HG03095 (cell line): ENCODE results near the gene APOM.

Source experiments
- ATAC-seq: cut with Tn5 transposase; IDR thresholded peaks from one replicate; pipeline ENCODE4 v1.9.1; 2021; ENCODE audit warnings: moderate library complexity; ENCODE audit not compliant: unreplicated experiment

Gene APOM

DNA sequence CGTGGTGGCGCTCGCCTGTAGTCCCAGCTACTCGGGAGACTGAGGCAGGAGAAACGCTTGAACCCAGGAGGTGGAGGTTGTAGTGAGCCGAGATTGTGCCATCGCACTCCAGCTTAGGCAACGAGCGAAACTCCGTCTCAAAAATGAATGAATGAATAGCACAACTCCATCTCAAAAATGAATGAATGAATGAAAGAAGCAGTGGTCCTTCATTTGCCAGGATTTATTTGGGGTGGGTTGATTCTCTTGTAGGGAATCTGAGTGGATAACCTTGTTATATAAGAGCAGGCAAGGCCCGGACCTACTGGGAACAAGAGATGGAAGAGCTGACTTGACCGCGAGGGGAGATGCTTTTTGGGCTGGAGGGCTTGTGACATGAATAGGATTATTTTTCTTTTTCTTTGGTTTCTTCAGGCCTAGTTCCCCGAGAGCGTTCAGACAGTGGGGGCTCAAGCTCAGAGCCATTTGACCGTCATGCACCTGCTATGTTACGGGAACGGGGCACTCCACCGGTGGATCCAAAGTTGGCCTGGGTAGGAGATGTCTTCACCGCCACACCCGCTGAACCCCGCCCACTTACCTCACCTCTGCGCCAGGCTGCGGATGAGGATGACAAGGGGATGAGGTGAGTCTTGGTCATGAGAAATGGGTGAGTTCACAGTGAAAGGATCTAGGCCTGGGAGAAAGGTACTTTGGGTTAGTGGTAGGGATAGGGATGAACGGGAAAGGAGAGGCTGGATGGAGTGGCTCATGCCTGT lies 25.3 kb upstream of the APOM start:
- no peak for ATAC-seq

DNA sequence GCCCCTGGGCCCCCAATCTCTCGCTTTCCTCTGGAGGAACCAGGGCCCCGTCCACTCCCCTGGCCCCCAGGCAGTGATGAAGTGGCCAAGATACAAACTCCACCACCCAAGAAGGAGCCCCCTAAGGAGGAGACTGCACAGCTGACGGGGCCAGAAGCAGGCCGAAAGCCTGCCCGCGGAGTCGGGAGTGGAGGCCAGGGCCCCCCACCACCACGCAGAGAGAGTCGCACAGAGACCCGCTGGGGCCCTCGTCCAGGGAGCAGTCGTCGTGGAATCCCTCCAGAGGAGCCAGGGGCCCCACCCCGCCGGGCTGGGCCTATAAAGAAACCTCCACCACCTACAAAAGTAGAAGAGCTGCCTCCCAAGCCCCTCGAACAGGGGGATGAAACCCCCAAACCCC lies 24.5 kb upstream of the APOM start:
- ATAC-seq, result no peak

DNA sequence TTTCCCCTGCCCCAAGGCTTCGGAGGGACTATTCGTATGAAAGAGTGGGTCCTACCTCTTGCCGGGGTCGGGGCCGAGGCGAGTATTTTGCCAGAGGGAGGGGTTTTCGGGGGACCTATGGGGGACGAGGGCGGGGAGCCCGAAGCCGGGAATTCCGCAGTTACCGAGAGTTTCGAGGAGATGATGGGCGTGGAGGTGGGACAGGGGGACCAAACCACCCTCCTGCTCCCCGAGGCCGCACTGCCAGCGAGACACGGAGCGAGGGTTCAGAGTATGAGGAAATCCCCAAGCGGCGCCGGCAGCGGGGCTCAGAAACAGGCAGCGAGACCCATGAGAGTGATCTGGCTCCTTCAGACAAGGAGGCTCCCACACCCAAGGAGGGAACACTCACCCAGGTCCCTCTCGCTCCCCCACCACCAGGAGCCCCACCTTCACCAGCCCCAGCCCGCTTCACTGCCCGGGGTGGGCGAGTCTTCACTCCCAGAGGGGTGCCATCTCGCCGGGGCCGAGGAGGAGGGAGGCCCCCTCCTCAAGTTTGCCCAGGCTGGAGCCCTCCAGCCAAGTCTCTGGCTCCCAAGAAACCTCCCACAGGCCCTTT lies 23.9 kb upstream of the APOM start:
- ATAC-seq, result no peak

DNA sequence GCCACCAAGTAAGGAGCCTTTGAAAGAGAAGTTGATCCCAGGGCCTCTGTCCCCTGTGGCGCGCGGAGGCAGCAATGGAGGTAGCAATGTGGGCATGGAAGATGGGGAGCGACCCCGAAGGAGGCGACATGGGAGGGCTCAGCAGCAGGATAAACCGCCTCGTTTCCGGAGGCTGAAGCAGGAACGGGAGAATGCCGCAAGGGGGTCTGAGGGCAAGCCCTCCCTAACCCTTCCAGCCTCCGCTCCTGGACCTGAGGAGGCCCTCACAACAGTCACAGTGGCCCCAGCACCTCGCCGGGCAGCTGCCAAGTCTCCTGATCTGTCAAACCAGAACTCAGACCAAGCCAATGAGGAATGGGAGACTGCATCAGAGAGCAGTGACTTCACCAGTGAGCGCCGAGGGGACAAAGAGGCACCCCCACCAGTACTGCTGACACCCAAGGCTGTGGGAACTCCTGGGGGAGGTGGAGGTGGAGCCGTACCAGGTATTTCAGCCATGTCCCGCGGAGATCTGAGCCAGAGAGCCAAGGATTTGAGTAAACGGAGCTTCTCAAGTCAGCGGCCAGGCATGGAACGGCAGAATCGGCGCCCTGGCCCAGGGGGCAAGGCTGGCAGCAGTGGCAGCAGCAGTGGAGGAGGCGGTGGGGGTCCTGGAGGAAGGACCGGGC lies 23.3 kb upstream of the APOM start:
- ATAC-seq, result no peak

DNA sequence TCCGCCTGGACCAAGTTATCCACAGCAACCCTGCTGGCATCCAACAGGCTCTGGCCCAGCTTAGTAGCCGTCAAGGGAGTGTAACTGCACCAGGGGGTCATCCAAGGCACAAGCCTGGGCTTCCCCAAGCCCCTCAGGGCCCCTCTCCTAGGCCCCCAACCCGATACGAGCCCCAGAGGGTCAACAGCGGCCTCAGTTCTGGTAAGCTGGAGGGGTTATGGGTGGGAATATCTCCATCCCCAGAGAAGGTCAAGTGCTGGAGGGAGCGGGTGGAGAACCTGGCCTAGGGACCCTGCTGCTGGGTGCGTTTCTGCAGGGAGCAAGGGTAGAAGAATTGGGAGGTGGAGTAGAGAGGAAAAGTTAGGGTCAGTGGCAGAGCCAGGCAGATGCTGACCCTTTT lies 22.2 kb upstream of the APOM start:
- ATAC-seq, result no peak

DNA sequence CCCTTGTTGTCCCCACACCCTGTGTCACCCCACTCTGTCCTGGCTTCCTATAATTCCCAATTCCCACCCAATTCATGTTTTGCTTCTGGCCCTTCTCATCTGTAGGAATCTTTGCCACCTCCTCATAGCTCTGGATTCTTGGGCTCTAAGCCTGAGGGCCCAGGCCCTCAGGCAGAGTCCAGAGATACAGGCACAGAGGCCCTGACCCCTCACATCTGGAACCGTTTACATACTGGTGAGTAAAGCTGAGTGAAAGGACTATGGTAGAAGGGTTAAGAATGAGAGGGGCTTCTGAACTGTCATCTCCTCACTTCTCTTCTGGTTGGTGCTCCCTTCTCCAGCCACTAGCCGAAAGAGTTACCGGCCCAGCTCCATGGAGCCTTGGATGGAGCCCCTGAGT lies 21.6 kb upstream of the APOM start:
- no peak for ATAC-seq

DNA sequence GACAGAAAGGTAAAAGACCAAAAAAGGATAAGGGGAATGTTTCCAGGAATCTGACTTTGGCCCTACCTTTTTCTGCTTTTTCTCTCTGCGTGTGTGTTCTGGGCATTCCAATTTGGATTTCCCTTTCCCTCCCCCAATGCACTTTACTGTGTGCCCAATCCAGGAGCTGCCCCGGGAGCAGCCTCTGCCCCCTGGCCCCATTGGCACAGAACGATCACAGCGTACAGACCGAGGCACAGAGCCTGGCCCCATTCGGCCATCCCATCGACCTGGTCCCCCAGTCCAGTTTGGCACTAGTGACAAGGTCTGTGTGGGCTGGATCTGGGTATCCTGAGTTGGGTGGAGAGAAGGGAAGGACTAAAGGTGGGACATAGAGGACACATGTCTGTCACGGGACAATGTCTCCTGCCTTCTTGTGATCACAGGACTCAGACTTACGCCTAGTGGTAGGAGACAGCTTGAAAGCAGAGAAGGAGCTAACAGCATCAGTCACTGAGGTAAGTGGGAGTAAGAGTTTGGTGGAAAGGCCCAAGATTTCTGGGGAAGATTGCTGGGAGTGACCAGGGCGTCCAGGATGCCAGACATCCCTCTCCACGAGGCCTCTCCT lies 20.6 kb upstream of the APOM start:
- ATAC-seq, result no peak

DNA sequence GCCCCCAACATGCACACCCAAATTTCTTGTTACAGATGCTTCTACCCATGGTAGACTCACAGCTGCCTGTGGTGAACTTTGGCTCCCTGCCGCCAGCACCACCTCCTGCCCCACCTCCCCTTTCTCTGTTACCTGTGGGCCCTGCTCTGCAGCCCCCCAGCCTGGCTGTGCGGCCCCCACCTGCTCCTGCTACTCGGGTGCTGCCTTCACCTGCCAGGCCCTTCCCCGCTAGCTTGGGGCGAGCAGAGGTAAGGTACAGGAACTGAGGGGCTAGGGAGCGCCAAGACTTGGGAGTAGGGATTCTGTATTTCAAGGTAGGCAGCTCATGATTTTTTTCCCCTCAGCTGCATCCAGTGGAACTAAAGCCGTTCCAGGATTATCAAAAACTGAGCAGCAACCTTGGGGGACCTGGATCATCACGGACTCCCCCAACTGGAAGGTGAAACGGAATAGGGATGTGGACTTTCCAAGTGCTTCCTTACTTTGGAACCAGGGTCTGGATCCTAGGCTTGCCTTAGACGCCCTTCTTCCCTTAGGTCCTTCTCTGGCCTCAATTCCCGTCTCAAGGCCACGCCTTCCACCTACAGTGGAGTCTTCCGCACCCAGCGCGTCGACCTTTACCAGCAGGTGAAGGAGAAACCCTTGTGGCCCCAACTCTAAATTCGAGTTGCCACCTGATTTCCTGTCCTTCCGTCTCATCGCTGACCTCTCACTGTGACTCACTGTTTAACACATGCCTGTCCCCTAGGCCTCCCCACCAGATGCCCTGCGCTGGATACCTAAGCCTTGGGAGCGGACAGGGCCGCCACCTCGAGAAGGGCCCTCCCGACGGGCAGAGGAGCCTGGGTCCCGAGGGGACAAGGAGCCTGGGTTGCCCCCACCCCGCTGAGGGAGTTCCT lies 18.7 kb upstream of the APOM start:
- ATAC-seq, result no peak

DNA sequence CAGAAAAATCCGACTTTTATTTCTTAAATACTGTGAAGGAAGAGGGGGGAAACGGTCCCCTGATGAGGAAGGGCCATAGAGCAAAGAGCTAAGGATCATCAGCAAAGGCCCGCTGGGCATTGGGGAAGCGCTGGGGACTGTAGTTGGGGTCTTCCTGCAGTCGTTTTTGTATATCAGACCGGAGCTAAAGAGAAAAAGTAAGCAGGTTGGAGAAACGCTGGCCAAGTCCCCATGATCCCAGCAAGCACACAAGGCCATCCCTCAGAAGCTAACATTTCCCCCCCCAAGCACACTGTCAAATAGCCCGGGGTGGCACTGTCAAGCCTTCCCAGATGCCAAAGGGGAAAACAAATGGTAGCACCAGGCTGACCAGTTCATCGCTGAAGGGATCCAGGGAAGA lies 16.7 kb upstream of the APOM start:
- no peak for ATAC-seq

DNA sequence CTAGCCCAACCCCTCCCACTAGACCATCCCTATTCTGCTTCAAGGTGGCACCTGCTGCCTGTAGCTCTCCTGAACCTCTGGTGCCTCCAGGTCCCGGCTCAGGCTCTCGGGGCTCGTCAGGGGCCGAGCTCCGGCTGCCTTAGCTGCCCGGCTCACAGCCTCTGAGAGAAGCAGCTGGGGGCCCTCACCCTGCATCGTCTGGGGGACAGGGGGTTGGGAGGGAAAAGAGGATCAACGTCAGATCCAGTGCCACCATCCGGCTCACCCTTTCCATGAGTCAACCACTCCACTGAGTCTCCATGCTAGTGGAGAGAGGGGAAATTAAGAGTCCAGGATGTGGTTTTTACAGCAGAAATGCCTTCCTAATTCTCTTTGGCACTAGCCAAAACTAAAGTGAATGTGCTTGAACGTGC lies 16.2 kb upstream of the APOM start:
- no peak for ATAC-seq

DNA sequence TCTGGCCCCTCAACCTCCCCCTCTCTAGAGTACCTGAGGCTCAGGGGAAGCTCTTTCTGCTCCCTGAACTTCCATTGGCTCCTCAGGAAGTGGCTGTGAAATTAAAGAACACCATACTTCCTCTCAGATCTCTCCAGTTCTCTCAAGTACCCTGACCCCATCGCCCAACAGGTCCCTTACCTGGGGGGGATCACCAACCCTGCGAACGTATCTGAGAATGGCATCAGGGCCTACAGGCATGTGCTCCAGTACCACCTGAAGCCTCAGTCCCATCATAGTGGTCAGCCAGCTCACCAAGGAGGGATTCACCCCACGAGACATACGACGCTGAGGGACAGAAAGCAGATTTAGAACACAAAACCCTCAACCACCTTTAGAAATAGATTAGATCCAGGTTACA lies 15.1 kb upstream of the APOM start:
- no peak for ATAC-seq

DNA sequence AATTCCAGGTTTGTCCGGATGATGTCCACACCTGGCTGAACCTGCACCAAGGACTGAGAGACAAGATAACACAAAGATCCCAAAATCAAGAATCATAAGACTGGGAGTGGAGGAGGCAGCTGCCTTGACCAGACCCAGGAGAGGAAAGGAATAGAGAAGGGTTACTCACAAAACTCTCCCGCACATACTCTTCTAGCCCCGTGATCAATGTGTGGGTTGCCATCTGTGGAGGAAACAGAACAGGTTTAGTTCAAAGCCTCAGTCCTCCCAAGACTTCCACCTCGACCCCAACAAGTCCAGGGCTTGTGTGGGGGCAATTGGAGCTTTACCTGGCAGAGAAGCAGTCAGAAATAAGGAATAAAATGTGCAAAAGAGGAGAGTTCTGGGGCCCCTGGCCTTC lies 14.3 kb upstream of the APOM start:
- no peak for ATAC-seq

DNA sequence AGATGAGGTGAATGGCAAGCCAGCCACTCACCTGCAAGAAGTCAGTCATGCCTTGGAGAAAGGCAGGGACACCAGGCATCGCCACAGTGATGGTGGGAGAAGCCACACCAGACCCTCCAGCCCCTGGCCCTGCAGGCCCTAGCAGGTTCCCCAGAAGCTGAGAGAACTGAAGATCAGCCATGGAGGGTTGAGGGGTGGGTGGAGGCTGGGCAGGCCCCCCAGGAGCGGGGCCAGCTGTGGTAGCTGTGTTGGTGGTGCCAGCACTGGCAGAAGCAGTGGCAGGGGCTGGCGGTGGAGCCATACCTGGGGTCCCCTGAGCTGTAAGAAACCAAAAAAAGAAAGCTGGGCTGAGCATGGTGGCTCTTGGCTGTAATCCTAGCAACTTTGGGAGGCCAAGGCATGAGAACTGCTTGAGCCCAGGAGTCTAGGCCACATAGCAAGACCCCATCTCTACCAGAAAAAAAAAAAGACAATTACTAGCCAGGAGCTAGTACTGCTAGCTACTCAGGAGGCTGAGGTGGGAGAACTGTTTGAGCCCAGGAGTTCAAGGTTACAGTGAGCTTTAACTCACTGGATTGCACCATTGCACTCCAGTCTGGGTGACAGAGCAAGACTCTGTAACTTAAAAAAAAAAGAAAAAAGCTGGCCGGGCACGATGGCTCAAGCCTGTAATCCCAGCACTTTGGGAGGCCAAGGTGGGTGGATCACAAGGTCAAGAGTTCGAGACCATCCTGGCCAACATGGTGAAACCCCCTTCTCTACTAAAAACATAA lies 12.7 kb upstream of the APOM start:
- no peak for ATAC-seq

DNA sequence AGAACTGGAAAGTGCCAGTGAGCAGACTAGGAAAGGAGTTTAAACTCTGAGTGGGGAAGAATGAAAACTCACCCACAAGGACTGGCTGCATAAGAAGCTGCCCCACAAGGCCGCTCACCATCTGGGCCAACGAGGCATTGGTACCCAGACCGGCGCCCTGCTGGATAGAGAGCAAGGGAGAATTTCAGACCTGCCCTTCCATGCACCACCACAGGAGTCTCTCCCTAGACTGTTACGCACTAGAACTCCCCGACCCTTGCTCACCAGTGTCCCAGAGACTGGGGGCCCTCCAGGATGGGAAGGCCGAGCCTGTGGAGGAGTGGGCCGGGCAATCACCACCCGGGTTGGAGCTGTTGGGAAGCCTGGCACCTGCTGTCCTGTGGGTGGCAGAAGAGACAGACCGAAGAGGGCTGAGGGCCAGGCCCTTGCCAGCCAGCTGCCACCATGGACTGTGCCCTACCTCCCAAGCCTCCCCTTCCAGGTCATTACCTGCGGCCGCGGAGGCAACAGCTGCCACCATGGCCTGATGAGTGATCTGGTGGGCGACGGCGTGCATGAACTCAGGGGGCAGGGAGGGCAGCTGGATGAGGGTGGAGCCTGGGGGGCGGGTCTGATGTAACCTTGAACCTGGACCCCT lies 11.8 kb upstream of the APOM start:
- no peak for ATAC-seq

DNA sequence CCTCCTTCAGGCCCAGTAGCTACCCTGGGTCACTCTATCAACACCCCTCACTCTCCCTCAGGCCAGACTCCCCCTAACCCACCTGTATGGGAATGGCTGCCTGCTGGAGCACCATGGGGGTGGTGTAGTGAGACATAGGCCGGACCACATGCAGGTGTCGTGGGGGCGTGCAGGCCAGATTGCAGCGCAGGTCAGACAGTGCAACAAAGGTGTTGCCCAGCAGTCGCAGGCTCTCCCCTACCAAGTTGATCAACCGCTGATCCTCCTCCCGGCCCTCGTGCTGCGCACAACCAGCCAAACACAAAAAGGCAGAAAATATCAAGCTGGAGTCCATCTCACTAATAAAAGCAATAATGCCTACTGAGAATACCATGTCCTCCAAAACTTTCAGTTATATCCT lies 10.4 kb upstream of the APOM start:
- ATAC-seq, result no peak

DNA sequence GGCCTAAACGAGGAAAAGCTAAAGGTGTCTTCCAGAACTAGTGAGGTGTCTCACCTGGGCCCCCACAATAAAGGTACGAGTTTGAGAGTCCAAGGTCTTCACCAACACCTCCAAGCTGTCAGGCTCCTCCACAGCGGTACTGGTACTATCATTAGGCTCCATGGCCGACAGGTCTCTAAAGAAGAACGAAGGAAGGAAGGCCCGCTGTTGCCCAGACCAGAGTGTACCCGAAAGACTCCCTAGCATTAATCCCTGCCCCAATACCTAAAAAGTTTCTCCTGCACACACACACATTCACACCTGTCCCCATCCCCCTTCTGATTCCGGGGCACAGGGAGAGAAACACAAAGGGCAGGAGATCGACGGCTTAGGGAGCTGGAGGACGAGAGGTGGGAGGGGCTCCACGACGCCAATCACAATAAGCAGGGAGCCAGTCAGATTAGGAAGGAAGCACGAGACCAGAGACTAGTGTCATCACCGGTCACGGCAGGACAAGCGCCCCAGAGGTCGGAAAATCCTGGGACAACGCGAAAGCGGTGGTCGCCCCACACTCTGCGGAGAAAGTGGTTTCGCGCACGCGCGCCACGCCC lies 4.0 kb upstream of the APOM start:
- ATAC-seq, result peak; percentile 21

DNA sequence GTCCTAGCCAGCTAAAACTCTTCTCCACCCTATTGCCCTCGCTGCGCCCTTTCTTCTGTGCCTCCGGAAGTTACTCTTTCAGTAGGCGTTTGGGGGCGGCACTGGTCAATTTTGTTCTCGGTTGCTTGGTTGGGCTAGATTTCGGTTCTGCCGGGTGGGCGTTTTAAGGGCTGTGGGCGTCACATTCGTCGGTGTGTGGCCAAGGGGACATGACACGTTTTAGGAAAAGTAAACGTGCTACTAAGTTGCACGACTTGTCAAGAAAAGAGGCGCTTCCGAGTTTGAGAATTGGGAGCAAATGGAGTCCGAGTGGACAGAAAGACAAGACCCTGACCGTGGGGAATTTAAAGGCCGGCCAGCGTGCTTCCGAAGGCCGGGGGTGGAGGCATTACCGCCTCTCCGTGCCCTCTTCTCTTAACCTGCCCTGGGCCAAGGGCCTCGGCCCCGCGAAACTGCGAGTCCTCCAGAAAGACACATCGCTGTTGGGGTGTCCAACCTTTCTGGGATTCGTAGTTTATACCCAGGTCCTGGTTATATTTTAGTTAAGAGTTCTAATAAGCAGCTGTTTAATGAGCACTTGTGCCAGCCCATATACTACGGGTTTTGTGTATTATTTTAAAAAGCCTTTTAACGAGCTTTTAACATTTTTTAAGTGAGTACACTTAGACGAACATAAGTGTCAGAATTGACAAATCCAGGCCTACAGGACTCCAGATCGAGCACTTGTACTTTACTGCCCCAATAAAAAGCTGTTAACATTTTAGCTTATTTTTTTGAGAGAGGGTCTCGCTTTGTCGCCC lies 2.6 kb upstream of the APOM start:
- peak; percentile 47 for ATAC-seq

DNA sequence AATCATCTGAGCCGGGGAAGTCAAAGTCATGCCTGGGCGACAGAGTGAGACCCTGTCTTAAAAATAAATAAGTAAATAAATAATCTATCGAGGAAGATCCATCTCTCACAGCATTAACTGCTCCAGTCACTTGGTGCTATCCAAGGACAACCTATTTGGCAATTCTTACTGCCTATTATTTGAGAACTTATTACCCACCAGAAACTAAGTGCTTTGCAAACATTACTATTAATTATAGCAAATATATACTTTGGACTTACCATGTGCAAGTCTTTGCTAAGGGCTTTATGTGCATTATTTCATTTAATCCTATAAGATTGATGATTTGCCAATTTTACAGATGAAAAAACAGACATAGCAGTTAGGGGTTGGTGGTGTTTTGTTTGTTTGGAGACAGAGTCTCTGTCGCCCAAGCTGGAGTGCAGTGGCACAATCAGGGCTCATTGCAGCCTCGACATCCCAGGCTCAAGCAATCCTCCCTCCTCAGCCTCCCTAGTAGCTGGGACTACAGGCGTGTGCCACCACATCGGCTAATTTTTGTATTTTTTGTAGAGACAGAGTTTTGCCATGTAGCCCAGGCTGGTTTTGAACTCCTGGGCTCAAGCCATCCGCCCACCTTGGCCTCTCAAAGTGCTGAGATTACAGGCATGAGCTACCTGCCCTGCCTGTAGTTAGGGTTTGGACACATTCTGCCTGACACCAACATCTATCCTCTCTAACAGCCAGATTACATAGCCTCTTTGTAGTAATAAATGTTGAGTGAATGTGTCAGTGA lies 933 bp upstream of the APOM start:
- ATAC-seq, result no peak
